ENCODE data around the gene CHEK2.
"Not testable (repeated sequence)": the region's sequence is repeated elsewhere in the genome, so short reads cannot be mapped to it uniquely, and the experiment has no call there.

Gene CHEK2

GRCh38 chr22:28741200-28741784 is 328 bp downstream of the CHEK2 start:
- DNase-seq: no peak

GRCh38 chr22:28738876-28739275 is 2.7 kb downstream of the CHEK2 start:
- not testable (repeated sequence) for DNase-seq

GRCh38 chr22:28737701-28738100 is 3.9 kb downstream of the CHEK2 start:
- no peak for DNase-seq

- no peak for DNase-seq
Measured at GRCh38 chr22:28736301-28737155, 5.1 kb downstream of the CHEK2 start.

GRCh38 chr22:28734393-28734792 is 7.2 kb downstream of the CHEK2 start:
- DNase-seq: no peak

GRCh38 chr22:28730179-28730578 is 11.4 kb downstream of the CHEK2 start:
- no peak for DNase-seq

- no peak for DNase-seq
Measured at GRCh38 chr22:28728621-28729313, 12.9 kb downstream of the CHEK2 start.

- no peak for DNase-seq
Measured at GRCh38 chr22:28728002-28728401, 13.6 kb downstream of the CHEK2 start.

GRCh38 chr22:28718044-28718443 is 23.6 kb downstream of the CHEK2 start:
- no peak for DNase-seq

- DNase-seq: no peak
Measured at GRCh38 chr22:28716686-28717085, 24.9 kb downstream of the CHEK2 start.

GRCh38 chr22:28715611-28716010 is 26.0 kb downstream of the CHEK2 start:
- DNase-seq: no peak

GRCh38 chr22:28714043-28714628 is 27.5 kb downstream of the CHEK2 start:
- no peak for DNase-seq

- DNase-seq: no peak
Measured at GRCh38 chr22:28711820-28712777, 29.5 kb downstream of the CHEK2 start.

- DNase-seq: no peak
Measured at GRCh38 chr22:28711341-28711740, 30.3 kb downstream of the CHEK2 start.

- no peak for DNase-seq
Measured at GRCh38 chr22:28710576-28711191, 30.9 kb downstream of the CHEK2 start.

GRCh38 chr22:28710107-28710506 is 31.5 kb downstream of the CHEK2 start:
- no peak for DNase-seq

GRCh38 chr22:28706845-28707244 is 34.8 kb downstream of the CHEK2 start:
- DNase-seq: no peak

- DNase-seq: no peak
Measured at GRCh38 chr22:28703436-28703835, 38.2 kb downstream of the CHEK2 start.

GRCh38 chr22:28702891-28703290 is 38.7 kb downstream of the CHEK2 start:
- no peak for DNase-seq

- DNase-seq: not testable (repeated sequence)
Measured at GRCh38 chr22:28693041-28693760, 48.4 kb downstream of the CHEK2 start.

GRCh38 chr22:28689796-28690195 is 51.8 kb downstream of the CHEK2 start:
- not testable (repeated sequence) for DNase-seq
